GM18858 (cell line): ENCODE data around the gene ANXA2.
"Not testable (repeated sequence)": the region's sequence is repeated elsewhere in the genome, so short reads cannot be mapped to it uniquely, and the experiment has no call there.

ENCODE experiments used
- ATAC-seq: cut with Tn5 transposase; IDR thresholded peaks from one replicate; pipeline ENCODE4 v1.9.1; 2021; ENCODE audit not compliant: unreplicated experiment

Gene ANXA2

GRCh38 chr15:60346653-60347052 lies 51.1 kb downstream of the ANXA2 start:
- no peak for ATAC-seq

DNA sequence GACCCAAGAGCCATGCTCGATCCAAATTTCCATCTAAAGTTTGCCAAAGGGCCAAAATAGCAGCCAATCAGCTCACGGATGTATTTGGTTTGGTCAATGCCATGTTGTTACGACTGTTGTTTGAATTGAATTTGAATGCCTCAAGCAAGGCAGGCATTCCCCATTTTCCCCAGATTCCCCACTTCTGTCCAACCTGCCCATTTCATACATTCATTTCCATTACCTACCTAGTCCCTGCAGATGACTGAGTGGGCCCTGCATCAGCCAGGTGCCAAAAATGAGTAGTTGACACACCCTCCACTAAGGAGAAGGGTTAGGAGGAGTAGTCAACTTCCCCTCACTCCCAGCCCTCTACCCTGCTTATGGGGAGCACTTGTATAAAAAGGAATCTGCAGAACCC lies 51.7 kb downstream of the ANXA2 start:
- no peak for ATAC-seq

GRCh38 chr15:60345598-60345997 lies 52.2 kb downstream of the ANXA2 start:
- ATAC-seq: no peak

DNA sequence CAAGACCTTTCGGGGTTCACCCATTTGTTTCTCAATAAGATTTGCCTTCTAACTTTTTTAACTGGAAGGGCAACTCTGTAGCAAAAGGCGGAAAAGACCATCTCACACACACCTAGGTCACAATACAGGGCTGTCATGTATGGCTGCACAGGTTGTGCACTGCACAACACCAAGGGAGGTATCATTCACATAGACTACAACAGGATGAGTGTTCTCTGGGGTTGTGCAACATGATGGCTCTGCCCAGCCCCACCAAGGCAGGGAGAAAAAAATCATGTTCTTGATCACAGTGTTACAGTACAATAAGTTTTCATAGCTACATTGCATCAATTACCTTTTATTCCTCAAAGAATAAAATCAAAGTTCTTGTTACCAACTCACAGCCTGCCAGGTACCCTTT lies 52.8 kb downstream of the ANXA2 start:
- no peak for ATAC-seq

DNA sequence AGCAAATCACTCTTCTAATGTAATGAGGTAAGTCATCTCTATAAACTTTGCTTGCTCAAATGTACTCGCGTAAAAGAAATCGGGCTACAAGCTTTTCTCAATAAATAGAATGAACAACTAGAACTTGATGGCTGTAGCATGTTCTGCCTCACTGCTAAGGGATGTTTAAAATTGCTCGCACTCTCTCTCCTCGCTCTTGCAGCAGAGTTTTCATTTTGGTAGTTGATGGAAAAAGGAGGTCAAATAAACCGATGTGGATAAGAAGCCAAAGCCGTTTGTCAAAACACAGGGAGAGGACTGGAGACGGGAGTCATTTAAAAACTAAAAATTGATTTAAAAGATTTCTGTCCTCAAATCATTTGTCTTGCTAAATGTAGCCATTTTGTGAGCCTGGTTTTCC lies 53.3 kb downstream of the ANXA2 start:
- ATAC-seq: no peak

- ATAC-seq: no peak
Measured at GRCh38 chr15:60343221-60343970, 54.4 kb downstream of the ANXA2 start.

DNA sequence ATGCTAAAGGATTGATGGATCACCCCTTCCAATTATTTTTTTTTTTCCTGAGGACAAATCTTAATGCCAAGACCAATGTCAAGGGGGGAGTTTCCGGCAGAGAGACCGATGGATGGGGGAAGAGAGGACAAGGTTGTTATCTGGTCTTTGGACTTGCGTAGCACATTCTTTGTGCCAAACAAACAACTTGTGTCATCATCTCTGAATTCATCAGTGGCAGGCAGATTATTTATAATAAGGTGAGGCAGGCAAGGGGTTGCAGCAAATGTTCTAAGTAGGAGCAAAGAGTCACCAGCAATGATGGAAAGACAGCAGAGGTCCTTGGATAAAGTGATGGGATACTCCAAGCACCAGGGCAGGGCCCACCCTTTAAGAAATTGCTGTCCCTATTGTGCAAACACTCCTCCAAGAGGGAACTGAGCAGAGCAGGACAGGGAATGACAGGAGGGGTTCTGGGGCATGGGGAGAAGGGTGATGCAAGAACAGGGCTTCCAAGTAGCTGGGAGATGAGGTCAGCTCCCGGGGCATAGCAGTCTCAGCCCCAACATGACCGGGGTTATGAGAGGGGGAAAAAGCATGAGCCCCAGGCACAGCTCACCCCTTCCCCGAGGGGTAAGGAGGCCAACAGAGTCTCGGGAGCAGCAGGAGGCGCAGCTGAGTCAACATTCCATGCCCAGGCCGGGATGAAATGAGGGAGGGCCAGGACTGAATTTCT lies 57.4 kb downstream of the ANXA2 start:
- ATAC-seq: no peak

DNA sequence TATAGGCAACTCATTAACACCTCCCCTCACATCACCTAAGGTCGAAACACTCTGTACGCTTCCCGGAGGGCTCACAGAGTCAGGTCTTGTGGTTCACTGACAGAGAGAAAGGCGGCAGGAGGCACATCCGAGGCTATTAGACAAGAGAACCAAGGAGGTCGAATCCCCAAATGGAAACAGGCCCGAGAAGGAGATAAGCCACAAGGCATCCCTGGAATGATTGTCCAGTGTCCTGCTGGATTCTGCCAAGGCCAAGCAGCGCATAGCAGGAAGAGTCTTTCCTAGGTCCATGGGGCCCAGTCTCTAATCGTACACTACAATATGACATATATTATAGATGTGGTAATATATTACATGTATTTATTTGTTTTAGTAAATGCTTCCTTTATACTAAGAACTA lies 58.5 kb downstream of the ANXA2 start:
- no peak for ATAC-seq

GRCh38 chr15:60338810-60339209 lies 59.0 kb downstream of the ANXA2 start:
- ATAC-seq: no peak

GRCh38 chr15:60337076-60337475 lies 60.7 kb downstream of the ANXA2 start:
- ATAC-seq: no peak

- ATAC-seq: not testable (repeated sequence)
Measured at GRCh38 chr15:60335296-60335695, 62.5 kb downstream of the ANXA2 start.

DNA sequence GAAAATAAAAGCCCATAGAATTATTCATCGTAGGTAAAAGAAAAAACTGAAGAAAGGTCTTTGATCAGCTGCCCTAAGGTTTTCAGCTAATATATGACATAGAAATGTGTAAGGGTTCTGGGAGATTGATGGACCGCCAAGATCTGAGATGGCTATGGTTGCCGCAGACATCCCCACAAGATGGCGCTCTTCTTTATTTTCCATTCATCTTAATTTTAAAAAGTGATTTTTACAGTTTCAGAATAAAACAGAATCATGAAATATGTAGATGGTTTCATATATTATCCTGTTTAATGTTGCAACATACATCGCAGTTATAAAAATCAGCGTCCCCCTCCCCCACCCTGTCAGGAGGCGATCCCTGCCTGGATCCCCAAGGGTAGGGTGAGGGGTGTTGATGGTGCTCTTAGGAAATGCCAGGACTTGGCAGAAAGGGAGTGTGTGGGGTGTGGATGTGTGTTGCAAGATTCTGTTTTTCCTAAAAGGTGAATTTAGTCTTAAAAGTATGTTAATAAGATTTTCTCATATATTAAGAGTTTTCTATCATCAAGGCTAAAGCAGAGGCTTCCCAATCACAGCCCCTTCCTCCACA lies 68.8 kb downstream of the ANXA2 start:
- ATAC-seq: no peak

DNA sequence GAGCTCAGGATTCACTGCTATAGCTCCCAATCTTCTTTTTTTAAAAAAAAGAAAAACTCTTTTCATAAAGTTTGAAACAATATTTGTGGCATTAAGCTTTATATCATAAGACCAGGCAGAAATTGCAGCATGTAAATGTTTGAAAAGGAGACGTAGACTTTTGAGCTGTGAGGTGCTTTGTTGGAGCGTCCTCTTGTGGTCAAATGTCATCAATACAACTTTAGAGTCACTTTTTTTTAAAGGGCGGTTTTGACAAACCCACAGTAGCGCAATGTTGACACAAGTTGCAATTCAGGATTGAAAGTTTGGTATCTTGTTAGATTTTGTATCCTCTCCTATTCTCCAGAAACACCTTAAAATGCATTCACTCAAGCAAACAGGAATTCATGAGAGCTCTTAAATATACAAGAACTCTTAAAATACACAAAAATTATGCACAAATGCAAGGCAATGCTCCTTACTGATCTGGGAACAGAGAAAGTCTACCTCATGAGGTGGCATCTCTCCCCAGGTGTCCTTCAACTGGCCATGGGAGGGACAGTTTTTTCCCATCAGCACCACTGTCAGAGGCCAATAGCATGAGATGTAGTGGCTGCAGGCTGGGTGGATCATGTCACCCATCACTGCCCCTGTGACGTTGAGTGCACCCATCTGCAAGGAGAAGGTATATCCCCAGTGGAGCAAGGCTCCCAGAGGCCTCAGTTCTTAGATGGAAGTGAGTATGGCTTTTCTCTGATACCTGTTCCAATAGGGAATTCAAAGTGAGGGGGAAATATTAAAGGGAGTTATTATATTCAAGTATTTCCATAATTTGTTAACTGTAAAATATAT lies 70.7 kb downstream of the ANXA2 start:
- no peak for ATAC-seq

DNA sequence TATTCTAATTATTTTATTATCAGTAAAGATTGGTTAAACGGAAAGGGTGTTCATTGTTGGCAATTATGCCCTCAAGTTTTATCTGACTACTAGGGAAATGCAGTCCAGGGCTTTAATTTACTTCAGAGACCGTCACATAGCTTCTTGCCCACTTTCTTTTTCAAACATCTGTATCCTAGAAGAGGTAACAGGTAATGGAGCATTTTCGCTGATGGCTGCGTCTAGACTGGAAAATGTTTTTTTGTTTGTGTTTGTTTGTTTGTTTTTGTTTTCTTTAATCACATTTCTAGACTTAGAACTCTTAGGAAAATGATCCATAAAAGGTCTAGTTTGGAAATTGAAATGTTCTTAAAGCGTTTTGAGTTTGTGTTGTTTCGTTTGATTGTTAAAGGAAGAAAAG lies 71.4 kb downstream of the ANXA2 start:
- ATAC-seq: no peak

GRCh38 chr15:60325905-60326304 lies 71.9 kb downstream of the ANXA2 start:
- no peak for ATAC-seq

DNA sequence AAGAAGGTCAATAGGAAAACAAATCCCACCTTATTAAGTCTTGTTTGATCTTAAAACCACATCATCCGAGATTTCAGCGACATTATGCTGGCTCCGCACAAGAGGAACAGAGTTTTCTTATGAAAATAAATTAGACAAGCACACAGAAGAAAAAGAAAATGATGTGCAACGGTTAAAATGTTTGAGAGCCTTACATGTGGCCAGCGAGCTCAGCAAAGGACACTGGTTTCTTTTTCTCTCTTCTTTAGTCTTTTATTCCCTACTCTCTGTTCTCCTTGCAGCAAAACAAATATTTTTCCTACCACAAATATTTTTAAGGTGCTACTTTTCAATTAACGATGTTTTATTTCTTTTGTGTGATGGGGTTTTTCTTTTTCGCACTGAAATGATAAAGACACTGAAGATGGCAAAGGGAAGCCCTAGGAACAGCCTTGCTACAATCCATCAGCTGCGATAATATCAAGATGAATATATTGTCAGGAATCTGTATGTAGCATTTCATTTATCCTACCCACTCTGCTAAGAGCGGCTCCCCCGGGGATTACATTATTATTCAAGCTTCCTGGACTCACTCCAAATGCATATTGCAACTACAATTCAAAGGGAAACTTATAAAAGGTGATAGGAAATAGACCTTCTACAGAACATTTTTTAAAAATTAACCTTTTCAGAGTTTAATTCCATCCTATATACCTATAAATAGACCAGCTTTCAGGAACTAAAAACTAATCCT lies 72.9 kb downstream of the ANXA2 start:
- ATAC-seq: no peak

- ATAC-seq: no peak
Measured at GRCh38 chr15:60323322-60323721, 74.5 kb downstream of the ANXA2 start.

GRCh38 chr15:60320365-60320764 lies 77.4 kb downstream of the ANXA2 start:
- no peak for ATAC-seq

- ATAC-seq: no peak
Measured at GRCh38 chr15:60318216-60318867, 79.4 kb downstream of the ANXA2 start.

DNA sequence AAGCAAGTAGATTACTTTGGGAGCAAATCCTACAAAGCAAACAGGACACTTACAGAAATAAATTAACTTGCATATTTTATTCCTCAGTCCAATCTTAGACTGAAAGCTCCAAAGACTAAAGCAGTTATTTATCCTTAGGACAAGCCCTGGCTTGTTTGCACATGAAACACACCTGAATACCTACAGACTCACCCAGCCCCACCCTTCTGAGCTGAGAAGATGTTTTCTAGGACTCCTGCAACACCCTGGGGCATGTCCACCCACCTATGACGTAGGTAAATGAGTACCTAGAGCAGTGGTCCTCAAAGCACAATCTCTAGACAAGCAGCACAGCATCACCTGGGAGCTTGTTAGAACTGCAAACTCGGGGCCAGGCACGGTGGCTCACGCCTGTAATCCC lies 80.8 kb downstream of the ANXA2 start:
- ATAC-seq: no peak
